GM21381 (cell line): ENCODE measurements around the gene NXPH1.

Source experiments
- ATAC-seq: cut with Tn5 transposase; IDR thresholded peaks from one replicate; pipeline ENCODE4 v1.9.1; 2021; ENCODE audit warnings: mild to moderate bottlenecking, moderate library complexity; ENCODE audit not compliant: unreplicated experiment

Gene NXPH1

DNA sequence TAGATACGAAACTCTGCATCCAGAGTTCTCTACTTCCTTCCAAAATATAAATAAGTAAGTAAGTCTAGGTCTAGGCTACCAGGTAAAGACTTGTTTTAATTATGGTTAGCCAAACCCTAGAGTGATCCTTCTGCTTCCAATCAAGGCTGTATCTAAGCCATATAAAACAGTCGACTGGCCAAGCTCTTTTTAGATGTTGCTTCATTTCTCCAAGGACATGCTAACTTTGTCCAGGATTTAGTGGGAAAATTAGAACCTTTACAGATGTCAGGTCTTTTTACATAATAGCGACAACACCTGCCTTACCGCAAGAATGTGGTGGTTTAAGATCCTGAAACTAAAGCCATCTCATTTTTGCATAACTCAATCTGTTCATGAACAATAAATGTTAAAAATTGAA is 156.8 kb downstream of the NXPH1 start:
- ATAC-seq: no peak

DNA sequence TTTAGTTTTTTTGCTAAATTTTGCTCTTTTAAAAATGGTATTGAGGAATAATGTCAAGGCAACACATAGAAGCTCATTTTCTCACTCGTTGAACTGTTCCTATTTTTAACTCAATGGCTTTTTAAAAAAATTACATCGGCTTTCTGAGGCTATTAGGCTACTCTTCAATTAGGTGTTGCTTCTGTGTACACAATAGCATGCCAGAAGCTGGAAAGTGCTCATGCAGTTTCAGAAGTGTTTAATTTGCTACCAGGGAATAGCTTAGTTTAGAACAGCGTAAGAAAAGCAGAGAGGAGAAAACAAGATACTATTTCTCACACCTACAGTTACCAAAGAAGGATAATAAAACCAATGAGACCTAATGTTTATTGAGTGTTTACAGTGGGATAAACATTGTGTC is 157.4 kb downstream of the NXPH1 start:
- ATAC-seq: no peak

DNA sequence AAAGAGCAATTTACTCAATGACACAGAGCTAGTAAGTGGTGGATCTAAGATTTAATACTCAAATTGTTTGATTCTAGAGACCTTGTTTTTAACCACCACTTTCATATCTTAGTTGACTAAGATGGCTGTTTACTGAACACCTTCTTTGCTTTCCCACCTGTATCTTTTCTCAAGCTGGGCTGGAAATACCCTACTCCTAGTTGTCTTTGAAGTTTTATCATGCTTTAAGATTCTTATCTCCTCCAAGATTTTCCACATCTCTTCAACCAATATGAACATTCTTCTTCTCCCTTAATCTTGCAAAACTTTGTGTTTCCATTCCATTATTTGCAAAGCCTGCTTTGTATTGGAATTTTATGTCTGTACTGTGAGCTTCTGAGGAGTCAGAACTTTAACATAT is 157.9 kb downstream of the NXPH1 start:
- ATAC-seq: no peak

DNA sequence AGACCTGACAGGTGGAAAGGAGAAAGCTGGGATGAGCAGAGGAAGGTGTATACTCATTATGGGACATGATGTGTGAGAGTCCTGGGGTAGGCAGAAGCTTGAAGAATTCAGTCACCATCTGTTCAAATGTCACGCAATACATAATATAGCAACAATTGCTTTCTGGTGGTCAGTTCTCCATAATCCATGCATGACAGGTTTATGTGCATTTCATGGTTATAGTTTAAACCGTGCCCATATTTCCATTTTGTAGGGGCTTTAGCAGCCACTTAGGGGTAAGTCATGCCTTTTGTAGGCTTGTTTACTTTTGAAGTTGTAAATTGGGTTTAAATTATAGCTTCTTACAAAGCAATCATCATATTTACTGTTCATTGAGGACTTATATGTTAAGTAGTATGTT is 158.8 kb downstream of the NXPH1 start:
- ATAC-seq: no peak

DNA sequence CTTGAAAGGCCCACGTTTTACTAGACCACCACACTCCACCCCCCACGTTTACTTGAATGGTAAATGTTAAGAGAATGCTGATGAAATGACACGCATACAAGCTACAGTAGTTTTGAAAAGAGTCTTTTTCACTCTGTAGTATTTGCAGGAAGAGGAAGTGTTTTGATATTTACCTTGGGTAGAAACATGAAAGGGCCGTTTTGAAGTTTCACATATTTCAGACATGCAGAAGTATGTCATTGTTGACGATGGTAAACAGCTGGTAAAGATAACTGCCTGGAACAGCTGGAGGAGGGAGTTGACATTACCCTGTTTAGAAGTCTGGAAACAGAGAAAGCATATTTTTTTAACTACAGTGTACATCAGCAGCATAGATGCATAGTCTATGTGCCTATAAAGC is 160.7 kb downstream of the NXPH1 start:
- no peak for ATAC-seq

DNA sequence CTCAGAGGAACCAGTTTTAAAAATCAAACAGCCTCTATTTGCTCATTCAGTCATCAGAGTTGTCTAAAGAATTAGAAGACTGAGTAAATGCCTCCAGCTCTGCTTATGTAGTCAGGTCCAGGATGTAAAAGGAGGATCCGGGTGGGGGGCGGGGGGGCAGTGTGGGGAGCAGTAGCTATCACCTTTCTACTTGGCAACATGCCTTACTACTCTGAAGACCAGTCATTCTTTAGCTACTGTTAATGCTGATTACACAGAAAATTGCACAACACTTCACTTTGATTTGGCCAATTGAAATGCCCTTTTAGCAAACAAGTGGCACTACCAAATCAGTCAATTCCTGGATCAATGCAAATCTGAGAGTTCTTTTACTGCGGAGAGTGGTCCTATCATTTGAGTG is 164.2 kb downstream of the NXPH1 start:
- ATAC-seq: no peak

DNA sequence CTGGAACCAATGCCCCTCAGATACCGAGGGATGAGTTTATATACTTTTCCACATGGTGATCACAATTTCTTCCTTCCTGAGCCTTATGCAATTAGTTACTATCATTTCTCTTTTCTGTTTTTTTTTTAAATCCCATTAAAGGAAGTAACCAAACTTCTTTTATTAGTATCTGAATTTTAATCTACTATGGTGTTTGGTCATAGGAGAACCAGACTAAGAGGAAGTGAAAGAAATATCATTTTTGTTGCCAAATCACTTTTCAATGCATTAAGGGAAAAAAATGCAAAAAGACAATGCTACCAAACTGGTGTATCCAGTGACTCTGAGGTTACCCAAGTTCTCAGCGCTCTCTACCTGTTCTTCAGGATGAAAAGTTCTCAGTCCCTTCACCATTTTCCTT is 167.7 kb downstream of the NXPH1 start:
- ATAC-seq: no peak

DNA sequence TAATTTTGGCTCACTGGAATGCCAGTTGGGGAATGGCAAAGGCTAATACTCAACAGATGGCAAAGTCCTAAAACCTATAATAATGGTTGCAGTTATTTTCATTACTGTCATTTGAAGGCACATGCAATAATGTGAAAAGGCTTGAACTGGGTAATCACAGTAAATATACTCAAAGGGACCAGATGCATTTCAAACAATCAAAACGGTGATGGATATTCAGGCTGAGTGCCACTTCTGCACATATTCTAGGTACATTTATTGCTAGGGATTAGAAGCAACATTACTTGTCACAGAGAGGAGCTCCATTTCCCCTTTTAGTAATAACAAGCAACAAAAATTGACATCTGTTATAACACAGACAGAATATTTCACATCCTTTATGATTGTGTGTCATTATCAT is 171.8 kb downstream of the NXPH1 start:
- ATAC-seq: no peak

DNA sequence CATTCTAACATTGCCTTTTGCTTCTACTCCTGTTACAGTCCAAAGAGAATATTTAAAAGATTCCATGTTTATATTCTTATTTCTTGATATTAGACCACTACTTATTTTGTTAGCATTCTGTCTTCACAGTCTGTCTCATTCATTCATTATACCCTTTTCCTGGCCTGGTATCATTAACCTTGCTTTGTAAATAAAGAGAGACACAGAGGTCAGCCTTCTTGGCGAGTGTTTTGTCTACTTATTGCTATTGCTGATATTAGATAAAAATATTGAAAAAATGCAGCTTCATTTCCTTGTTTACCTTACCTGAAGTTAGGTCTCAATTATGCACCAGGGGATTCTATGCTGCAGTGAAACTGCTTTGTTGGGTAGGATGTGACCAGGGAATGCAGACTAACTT is 179.2 kb downstream of the NXPH1 start:
- no peak for ATAC-seq

DNA sequence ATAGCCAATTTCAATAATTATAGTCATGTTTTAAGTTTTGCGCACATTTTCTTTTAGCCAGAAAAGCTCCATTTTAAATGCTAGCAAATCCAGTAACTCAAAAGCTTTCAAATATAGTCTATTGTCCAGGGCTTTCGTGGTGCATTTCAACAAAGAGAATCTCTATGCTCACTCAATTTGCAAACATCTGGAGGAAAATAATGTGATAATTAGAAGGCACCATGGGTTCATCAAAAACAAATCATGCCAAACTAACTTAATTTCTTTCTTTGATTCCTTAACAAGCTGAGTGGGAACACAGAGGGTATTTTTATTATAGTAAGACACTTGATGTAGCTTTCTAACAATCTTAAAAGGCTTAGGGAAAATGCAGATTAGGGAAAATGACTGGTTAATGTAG is 179.8 kb downstream of the NXPH1 start:
- no peak for ATAC-seq

DNA sequence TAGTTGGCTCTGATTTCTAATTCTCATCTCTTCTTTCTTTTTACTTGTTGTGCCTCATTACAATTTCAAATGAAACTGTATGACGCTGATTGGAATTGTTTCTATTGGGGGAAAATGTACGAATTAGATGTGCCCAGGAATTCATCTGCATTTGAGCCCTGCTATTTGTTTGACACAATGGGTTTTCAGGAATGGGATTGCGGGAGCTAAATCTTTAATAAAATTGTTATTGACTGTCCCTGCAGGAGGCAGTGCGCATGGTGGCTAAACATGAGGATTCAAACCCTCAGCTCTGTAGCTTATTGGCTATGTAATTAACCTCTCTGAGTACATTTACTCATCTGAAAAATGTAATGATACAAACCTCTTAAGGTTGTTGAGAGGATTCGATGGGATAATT is 181.6 kb downstream of the NXPH1 start:
- ATAC-seq: no peak

DNA sequence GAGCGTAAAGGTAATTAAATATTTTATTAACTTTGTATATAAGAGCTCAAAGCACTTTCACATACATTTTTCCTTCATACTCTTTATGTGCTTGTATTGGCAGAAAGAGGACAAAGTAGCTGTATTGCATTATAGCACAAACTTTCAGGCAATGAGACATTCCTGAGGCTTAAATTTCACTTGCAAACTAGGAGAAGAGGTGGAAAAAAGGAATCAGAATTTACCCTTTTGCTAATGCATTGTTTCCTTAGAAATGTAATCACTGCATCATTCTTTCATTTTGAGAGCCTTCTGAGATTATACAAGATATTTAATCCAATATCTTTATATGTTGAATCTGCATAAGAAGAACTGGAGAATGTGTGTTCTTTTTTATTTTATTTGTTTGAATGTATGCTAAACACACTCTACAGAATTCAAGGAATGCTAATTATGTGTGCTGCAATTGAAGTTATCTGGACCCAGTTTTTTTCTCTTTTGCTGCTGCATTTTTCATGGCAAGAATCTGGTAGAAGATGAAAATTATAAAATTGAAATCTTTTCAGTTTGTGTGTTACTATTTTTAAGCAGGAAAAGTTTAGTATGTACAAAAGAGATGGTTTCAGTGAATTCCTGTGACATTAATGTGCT is 185.1 kb downstream of the NXPH1 start:
- no peak for ATAC-seq

DNA sequence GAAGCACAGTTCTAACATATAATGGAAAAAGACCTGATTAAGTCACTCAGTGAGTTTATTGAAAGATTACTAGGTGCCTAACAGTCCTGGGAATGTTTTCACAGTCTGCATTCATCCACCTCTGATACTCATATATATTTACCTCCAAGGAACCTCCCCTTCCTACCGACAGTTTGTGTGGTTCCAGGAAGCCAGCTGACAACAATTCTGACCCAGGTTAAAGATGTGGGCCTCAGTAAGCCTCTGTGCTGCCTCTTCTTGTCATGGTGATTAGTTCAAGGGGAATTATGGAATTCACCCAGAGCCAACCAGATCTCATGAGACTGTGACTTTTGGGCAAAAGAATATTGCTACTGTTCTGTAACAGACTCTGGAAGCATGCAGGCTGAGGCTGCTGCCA is 186.8 kb downstream of the NXPH1 start:
- ATAC-seq: no peak

DNA sequence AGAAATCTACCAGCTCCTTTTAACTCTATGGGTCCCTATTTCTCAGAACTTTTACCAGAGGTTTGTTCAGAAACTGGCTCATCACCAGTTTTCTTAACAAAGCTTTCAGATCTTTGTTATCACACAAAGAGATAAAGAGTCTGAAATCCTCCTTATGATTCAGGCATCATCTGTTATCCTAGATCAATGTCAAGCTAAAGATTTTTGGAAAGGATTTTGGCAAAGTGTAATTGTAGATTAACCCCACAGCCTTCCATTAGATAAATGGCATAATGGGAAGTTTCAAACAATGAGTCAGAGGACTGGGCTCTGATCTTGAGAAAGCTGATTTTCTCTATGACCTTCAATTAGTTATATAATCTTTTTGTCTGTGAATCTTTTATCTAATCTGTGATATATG is 192.2 kb downstream of the NXPH1 start:
- ATAC-seq: no peak

DNA sequence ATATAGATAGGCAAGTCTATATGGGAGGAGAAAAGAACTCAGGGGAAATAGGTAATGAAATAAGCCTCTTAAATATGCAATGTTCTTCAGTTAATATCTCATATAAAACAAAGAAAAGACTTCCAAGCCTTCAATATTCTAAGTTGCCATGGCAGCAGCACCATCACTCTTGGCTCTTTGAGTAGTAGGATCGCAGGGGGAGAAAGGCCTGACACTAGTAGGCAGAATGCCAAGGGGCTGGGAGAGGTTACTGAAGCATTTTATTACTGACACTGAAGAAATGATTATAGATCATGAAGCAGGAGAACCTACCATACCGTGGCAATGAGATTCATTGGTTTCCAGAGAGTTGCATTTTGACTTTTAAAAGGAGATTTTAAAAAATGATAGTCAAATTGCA is 193.9 kb downstream of the NXPH1 start:
- ATAC-seq: no peak

DNA sequence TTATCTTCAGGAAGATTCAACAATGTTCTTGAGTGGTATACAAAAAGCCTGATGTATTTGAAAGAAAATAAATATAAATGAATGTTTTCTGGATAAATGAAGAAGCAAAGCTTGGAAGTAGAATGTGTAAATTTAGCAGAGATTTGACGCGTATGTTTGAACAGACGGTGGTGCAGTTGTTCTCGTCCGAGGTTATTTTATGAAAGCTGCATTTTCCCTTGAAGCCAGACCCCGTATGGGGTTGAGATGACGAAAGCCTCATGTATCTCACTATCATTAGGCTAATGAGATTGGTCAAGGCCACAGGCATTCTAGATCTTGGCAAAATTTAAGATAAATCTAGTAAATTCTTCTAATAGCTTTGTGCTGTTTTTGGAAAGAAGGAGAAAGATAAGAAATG is 195.2 kb downstream of the NXPH1 start:
- no peak for ATAC-seq

DNA sequence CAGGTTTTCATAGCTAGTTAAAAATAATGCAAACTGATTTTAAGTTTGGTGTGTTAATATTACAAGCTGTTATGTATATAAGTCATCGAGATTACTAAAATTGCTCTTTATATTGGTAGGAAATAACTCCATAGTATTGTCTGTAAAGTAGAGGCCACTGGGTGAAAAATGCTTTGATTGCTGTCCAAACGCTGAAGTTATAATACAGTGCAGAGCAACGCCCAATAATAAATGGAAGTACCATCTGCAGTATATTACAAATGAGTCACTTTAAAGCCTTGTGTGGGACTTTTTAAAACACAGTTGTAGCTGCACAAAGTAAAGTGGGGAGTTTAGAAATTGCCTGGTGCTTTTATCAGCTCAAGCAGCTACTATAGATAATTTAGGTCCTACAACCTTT is 196.1 kb downstream of the NXPH1 start:
- ATAC-seq: no peak

DNA sequence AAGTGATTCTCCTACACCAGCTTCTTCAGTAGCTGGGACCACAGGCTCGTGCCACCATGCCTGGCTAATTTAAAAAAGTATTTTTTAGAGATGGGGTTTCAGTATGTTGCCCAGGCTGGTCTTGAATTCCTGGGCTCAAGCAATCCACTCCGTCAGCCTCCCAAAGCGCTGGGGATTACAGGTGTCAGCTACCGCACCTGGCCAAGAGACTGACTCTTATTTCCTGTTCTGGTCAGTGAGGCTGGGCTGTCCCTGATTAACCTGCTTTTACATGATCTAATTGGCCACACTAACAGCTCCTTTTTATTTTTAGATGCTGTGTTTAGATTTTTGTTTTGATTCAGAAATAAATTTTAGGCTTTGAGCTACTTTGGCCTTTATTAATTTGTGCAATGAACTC is 203.9 kb downstream of the NXPH1 start:
- ATAC-seq: no peak

DNA sequence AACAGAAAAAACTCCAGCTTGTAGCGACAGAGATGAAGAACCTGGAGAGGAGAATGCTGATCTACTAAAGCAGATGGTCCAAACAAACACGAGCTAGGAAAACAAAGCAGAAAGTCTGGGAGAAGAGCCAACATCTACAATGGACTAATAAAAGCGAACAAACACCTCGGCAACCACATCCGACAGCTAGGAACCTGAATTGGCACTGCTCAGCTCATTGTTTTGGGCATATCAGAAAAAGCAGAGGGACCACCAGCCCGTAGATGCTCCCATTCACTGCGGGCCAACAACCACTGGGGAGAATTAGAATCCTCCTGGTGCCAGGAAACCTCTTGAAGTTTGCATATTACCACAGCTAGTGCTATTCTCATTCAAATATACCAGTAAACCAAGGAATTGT is 204.7 kb downstream of the NXPH1 start:
- ATAC-seq: no peak

DNA sequence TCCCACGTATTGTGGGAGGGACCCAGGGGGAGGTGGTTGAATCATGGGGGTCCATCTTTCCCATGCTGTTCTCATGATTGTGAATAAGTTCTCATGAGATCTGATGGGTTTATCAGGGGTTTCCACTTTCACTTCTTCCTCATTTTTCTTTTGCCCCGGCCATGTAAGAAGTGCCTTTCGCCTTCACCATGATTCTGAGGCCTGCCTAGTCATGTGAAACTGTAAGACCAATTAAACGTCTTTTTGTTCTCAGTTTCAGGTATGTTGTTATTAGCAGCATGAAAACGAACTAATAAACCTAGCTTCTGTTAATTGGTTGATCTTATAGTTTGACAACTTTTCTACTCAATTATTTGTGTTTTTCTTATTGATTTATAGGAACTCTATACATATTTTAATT is 206.3 kb downstream of the NXPH1 start:
- no peak for ATAC-seq

DNA sequence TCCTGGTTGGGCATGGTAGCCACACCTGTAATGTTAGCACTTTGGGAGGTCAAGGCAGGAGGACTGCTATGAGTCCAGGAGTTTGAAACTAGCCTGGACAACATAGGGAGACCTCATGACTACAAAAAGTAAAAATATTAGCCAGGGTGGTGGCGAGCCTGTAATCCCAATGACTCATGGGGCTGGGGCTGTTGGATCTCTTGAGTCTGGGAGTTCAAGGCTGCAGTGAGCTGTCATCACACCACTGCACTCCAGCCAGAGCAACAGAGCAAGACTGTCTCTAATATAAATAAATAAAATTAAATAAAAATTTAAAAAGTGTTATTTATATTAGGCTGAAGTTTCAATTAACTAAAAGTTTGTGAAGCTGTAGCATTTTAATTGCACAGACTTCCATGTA is 207.3 kb downstream of the NXPH1 start:
- ATAC-seq: no peak

DNA sequence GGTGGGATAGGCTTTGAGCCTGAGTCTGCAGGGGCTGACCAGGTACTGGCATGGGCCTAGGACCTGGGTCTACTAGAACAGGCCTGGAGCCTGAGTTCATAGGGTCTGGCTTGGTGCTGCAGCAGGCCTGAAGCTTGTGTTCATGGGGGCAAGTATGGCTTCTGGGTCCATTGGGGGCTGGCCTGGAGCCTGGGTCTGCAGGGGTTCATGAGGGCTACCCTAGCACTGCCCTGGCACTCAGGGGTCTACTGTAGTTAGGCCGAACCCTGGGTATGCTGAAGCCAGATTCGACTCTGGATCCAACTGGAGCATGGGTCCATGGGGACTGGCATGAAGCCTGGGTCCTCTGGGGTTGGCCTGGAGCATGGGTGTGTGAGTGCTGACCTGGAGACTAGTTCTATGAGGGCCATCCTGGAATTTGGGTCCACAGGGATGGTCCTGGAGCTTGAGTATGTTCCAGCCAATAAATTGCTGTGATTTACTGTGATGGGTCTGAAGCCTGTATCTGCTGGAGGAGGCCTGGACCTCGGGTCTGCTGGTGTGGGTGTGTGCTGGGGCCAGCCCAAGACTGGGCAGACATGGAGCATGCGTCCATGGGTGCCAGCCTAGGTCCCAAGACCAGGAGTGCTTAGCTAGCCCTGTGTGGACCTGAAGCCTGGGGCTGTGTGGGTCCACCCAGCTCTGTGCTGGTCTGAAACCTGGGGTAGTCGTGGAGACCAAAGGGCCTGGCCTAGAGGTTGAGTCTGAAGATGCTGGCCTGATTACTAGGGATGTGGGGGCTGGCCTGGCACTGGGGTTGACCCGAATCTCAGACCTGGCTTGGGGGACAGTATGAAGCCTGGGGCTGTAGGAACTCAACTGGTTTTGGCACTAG is 235.5 kb downstream of the NXPH1 start:
- ATAC-seq: no peak

DNA sequence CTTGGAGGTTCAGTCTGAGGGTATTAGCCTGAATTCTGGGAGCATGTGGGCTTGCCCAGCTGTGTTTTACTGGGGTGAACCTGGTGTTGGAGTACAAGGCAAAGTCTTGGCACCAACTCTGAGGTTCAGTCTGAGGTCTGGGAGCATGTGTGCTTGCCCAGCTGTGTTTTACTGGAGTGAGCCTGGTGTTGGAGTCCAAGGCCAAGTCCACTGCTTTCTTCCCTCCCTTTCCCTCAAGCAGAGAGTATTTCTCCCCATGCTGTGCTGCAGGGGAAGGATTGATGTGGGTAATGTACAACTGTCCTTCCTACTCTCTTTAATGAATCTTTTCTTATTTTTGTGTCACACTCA is 236.1 kb downstream of the NXPH1 start:
- ATAC-seq: no peak
